HCT116 (cell line): ENCODE measurements around the gene RAB8A. TPM values are rescaled to one million over a fixed set of nuclear protein-coding genes. Genes with fewer than 3 reads are reported as not detected.

Experiments used
- ATAC-seq: fragments of 200-7000 bp; cut with Tn5 transposase; 2 replicates; pipeline ENCODE4 v1.9.1; 2020; ENCODE audit warnings: mild to moderate bottlenecking, moderate library complexity
- BruUV-seq: library from RNA; stranded (reverse); fragments of 400-500 nt; replicated peaks from 2 replicates; lab custom pipeline; 2021; lab: Mats Ljungman, UMichigan
- CTCF ChIA-PET: fragments of 300-600 bp; sonication (Branson Sonifier 250); formaldehyde crosslinking; loops from one replicate; lab custom pipeline; 2021; ENCODE audit warnings: antibody characterized with exemption; lab: Charles Lee
- POLR2A ChIA-PET: fragments of 300-600, 350-600 bp; sonication (Branson Sonifier 250); formaldehyde crosslinking; loops from one replicate; lab custom pipeline; 2021; ENCODE audit warnings: antibody characterized with exemption; lab: Charles Lee
- RAD21 ChIA-PET, 2 experiments: fragments of 300-600 bp; sonication (Branson Sonifier 250); formaldehyde crosslinking; loops; one replicate each; lab custom pipeline; 2023; ENCODE audit warnings: low total read pairs in 2 of 2; ENCODE audit not compliant: uncharacterized antibody in 2 of 2, unreplicated experiment in 2 of 2, low non-redundant PET in 1 of 2; lab: Charles Lee
- DNase-seq: peaks from one replicate; pipeline ENCODE4 v3.0.0-alpha.2; 2010; ENCODE audit warnings: low read depth, low spot score
- H2AFZ ChIP-seq: fragments of 200-600 bp; shearing (Covaris generic), sonication (generic); 2 replicates; pipeline ENCODE4 v1.6.1; 2017; ENCODE audit warnings: low read depth, mixed run types, mixed read lengths, antibody characterized with exemption, low read length; ENCODE audit not compliant: poor library complexity, severe bottlenecking
- H3K27ac ChIP-seq: 2 replicates; pipeline ENCODE4 v1.5.1; 2012; ENCODE audit warnings: low read depth, low read length
- H3K27me3 ChIP-seq: fragments of 200-600 bp; sonication (generic); 2 replicates; pipeline ENCODE4 v1.6.1; 2016; ENCODE audit warnings: mixed run types, low read length, mixed read lengths; ENCODE audit not compliant: insufficient read depth
- H3K36me3 ChIP-seq, 2 experiments: fragments of 200-500 bp in 1 of 2; fragments of 200-600 bp in 1 of 2; sonication (Bioruptor generic) in 1 of 2; sonication (generic) in 1 of 2; 2 replicates each; pipeline versions ENCODE4 v1.5.1 to v1.6.1; 2014 to 2016; ENCODE audit warnings: low read length in 2 of 2, inconsistent platforms in 1 of 2, mixed read lengths in 1 of 2, mixed run types in 1 of 2; ENCODE audit not compliant: insufficient read depth in 2 of 2, control insufficient read depth in 1 of 2
- H3K4me1 ChIP-seq, 2 experiments: fragments of 200-600 bp in 1 of 2; sonication (generic) in 1 of 2; 2 replicates each; pipeline versions ENCODE4 v1.5.1 to v1.6.1; 2012 to 2017; ENCODE audit warnings: low read length in 2 of 2, inconsistent platforms in 1 of 2, mild to moderate bottlenecking in 1 of 2, mixed read lengths in 1 of 2, mixed run types in 1 of 2, moderate library complexity in 1 of 2; ENCODE audit not compliant: insufficient read depth in 2 of 2, control insufficient read depth in 1 of 2
- H3K4me2 ChIP-seq: fragments of 200-600 bp; sonication (generic); 2 replicates; pipeline ENCODE4 v1.6.1; 2017; ENCODE audit warnings: mixed run types, low read length, mixed read lengths
- H3K4me3 ChIP-seq, 2 experiments: fragments of 200-600 bp in 1 of 2; sonication (generic) in 1 of 2; replicated peaks in 1 of 2; 2 replicates each; pipeline ENCODE4 v1.5.1; 2011 to 2016; ENCODE audit warnings: low read length in 2 of 2, control low read depth in 1 of 2, low read depth in 1 of 2, mild to moderate bottlenecking in 1 of 2, mixed read lengths in 1 of 2, mixed run types in 1 of 2
- H3K79me2 ChIP-seq: fragments of 200-600 bp; sonication (generic); 2 replicates; pipeline ENCODE4 v1.6.1; 2017; ENCODE audit warnings: mild to moderate bottlenecking, mixed run types, low read length, moderate library complexity, mixed read lengths; ENCODE audit not compliant: insufficient read depth
- H3K9ac ChIP-seq: fragments of 200-600 bp; sonication (generic); 2 replicates; pipeline ENCODE4 v1.6.1; 2016; ENCODE audit warnings: low read length, mixed read lengths
- H3K9me2 ChIP-seq: fragments of 200-600 bp; sonication (generic), shearing (Covaris generic); 2 replicates; pipeline ENCODE4 v1.6.1; 2017; ENCODE audit warnings: mixed run types, mild to moderate bottlenecking, moderate library complexity; ENCODE audit not compliant: insufficient read depth
- H3K9me3 ChIP-seq, 2 experiments: fragments of 200-500 bp in 1 of 2; fragments of 200-600 bp in 1 of 2; sonication (Bioruptor generic) in 1 of 2; sonication (generic) in 1 of 2; 2 replicates each; pipeline ENCODE4 v1.6.1; 2014 to 2017; ENCODE audit warnings: low read length in 2 of 2, mixed read lengths in 2 of 2, inconsistent platforms in 1 of 2, low read depth in 1 of 2, mild to moderate bottlenecking in 1 of 2, mixed run types in 1 of 2, moderate library complexity in 1 of 2; ENCODE audit not compliant: control insufficient read depth in 1 of 2, insufficient read depth in 1 of 2
- H4K20me1 ChIP-seq: fragments of 200-600 bp; sonication (generic), shearing (Covaris generic); 2 replicates; pipeline ENCODE4 v1.6.1; 2017; ENCODE audit warnings: mixed run types, mild to moderate bottlenecking, moderate library complexity; ENCODE audit not compliant: insufficient read depth
- MAX ChIP-seq: IDR thresholded peaks from 2 replicates; pipeline ENCODE4 v1.6.1; 2012
- POLR2AphosphoS5 ChIP-seq: IDR thresholded peaks from 2 replicates; pipeline ENCODE4 v1.6.1; 2011; ENCODE audit warnings: mild to moderate bottlenecking, low read depth, low read length, moderate library complexity
- REST ChIP-seq: IDR thresholded peaks from 2 replicates; pipeline ENCODE4 v1.6.1; 2012; ENCODE audit warnings: low read depth
- ZNF274 ChIP-seq: fragments of 200-500 bp; sonication (Bioruptor generic); IDR thresholded peaks from 2 replicates; pipeline ENCODE4 v1.6.1; 2014; ENCODE audit warnings: mild to moderate bottlenecking, low read depth, low read length, inconsistent platforms
- intact Hi-C: fragments of 100-400 bp; cut with micrococcal nuclease; formaldehyde crosslinking; loops from 2 replicates; pipeline ENCODE4 v1.10.0; 2022
- total RNA-seq: library from RNA; stranded (reverse); gene quantifications from one replicate; pipeline ENCODE4 v1.2.1, GENCODE V29; 2021; ENCODE audit not compliant: unreplicated experiment

Gene RAB8A
- total RNA-seq, 1 experiment from 2014 or later = 116 TPM

GRCh38 chr19:16159655-16160054, 48.0 kb downstream of the RAB8A start:
- no peak overlapping the region for H3K9ac ChIP-seq
- intact Hi-C loops = loop anchor here (2.0 kb wide), 1 partner anchor 49 kb away; the partner anchor contains the start of gene RAB8A
- H3K79me2 ChIP-seq = no peaks in the 10 kb centered on the region
- ChIA-PET CTCF (interaction anchor here (1.8 kb wide), 1 partner anchor 49 kb away, joined by 7 read pairs; no protein-coding TSS in a partner anchor), POLR2A (interaction anchor here (1.2 kb wide), 1 partner anchor 323 kb away, joined by 4 read pairs; no protein-coding TSS in a partner anchor), RAD21 (interaction anchor here in 1 of 2 experiments (0.7 kb wide), 1 partner anchor 240 kb away, joined by 3 read pairs; no protein-coding TSS in a partner anchor)
- peaks cover 45 to 58% of the 10 kb centered on the region in 2 experiments for H3K4me1 ChIP-seq
- no peaks in the 10 kb centered on the region for H4K20me1 ChIP-seq
- H3K9me2 ChIP-seq = no peaks in the 10 kb centered on the region
- no TSS peak for BruUV-seq
- ATAC-seq (no peak), DNase-seq (no peak)
- no peak for TF ChIP-seq ZNF274
- TF ChIP-seq MAX = no peak
- TF ChIP-seq REST = no peak
- TF ChIP-seq POLR2AphosphoS5 = no peak
- H2AFZ ChIP-seq = no peak overlapping the region
- no peak overlapping the region for H3K4me3 ChIP-seq
- H3K4me2 ChIP-seq = peak overlapping the region; percentile 74; the same call in 1 of the 2 replicates
- H3K27me3 ChIP-seq = no peaks in the 10 kb centered on the region
- H3K27ac ChIP-seq = no peak overlapping the region
- no peaks in the 10 kb centered on the region for H3K9me3 ChIP-seq
- H3K36me3 ChIP-seq = peaks cover 4 to 9% of the 10 kb centered on the region in 2 experiments; a peak in 3 of 4 replicates
